Central memory CD8-positive, alpha-beta T cell (primary cell): ENCODE data around the gene BLOC1S2.

Source experiments
- ATAC-seq: fragments of 150-1000 bp; cut with Tn5 transposase; replicated peaks from 2 replicates; pipeline ENCODE4 v1.10.0; 2022; ENCODE audit warnings: mild to moderate bottlenecking, moderate FRiP score, moderate number of reproducible peaks; ENCODE audit not compliant: poor library complexity, severe bottlenecking; ENCODE audit errors: extremely low read depth
- DNase-seq, 2 donors: peaks; one replicate each; pipeline ENCODE4 v3.0.0; 2021; ENCODE audit warnings: low spot score in 2 of 2
- H3K27ac Mint-ChIP-seq: one replicate; pipeline ENCODE4 v1.8.0; 2022; ENCODE audit warnings: low read depth, mild to moderate bottlenecking, moderate library complexity, mixed read lengths
- H3K27me3 Mint-ChIP-seq: one replicate; pipeline ENCODE4 v1.8.0; 2022; ENCODE audit warnings: mixed read lengths
- H3K36me3 Mint-ChIP-seq: one replicate; pipeline ENCODE4 v1.8.0; 2022; ENCODE audit warnings: mild to moderate bottlenecking, moderate library complexity, mixed read lengths; ENCODE audit not compliant: insufficient read depth
- H3K4me1 Mint-ChIP-seq: one replicate; pipeline ENCODE4 v1.8.0; 2022; ENCODE audit warnings: mixed read lengths
- H3K4me3 Mint-ChIP-seq: one replicate; pipeline ENCODE4 v1.8.0; 2022; ENCODE audit warnings: mild to moderate bottlenecking, moderate library complexity, mixed read lengths
- H3K9me3 Mint-ChIP-seq: one replicate; pipeline ENCODE4 v1.8.0; 2022; ENCODE audit warnings: mixed read lengths

BLOC1S2 gene

GRCh38 chr10:100286051-100287033 lies at the start of gene BLOC1S2:
Gene BLOC1S2, minus strand, starts transcription at chr10:100286680. Its CDS starts 21 bp downstream, at chr10:100286659.
- peak; percentile 82 for ATAC-seq
- Mint-ChIP-seq H3K9me3 (no peaks in the 10 kb centered on the region), H3K36me3 (peaks cover 20% of the 10 kb centered on the region), H3K27ac (peak within 1 kb of the TSS; percentile 92), H3K27me3 (no peaks in the 10 kb centered on the region), H3K4me1 (peaks cover 20% of the 10 kb centered on the region), H3K4me3 (peak within 1 kb of the TSS; percentile 95)
- peak; percentile 78 to 86 for DNase-seq

- peaks cover 29% of the 10 kb centered on the region for H3K27me3 Mint-ChIP-seq
- DNase-seq = no peak
- no peaks in the 10 kb centered on the region for H3K9me3 Mint-ChIP-seq
- no peaks in the 10 kb centered on the region for H3K4me1 Mint-ChIP-seq
- no peak overlapping the region for H3K4me3 Mint-ChIP-seq
- no peak overlapping the region for H3K27ac Mint-ChIP-seq
- ATAC-seq = no peak
- H3K36me3 Mint-ChIP-seq = peaks cover 2% of the 10 kb centered on the region
These were observed 48.3 kb upstream of the BLOC1S2 start for GRCh38 chr10:100334762-100335161.

DNA sequence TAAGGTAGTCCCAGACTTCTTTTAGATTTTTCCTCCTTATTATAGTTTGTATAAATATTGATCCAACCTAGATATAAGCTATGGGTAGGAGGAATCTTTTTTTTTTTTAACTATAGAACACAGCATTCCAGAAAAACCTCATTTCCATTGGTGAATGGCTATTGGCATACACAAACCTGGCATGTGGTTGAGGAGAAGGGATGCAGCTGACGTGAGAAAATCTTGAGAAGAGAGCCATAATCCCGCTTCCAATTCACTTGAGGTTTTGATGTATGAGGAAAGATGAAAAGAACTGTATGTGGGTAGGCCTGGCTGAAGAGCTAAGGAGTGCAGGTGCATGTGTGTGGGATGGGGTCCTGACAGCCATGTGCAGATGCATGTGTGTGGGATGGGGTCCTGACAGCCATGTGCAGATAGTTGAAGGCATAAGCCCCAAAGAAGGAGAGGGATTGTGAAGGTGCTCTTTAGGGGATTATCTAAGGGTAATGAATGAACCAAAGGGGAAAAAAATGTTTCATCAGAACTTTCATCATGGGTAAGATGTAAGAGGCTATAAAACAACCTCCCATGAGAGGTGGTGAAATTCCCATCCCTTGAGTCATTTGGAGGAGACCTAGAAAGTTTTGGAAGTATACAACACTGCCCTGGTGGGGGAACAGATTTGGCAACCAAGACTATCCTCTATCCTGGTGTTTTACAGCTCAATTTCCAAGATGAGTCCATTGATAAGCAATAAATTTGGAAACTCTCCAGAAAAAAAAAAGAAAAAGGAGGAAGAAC lies 47.4 kb upstream of the BLOC1S2 start:
- no peak overlapping the region for H3K27ac Mint-ChIP-seq
- H3K36me3 Mint-ChIP-seq = peaks cover 2% of the 10 kb centered on the region
- no peak for ATAC-seq
- no peaks in the 10 kb centered on the region for H3K4me1 Mint-ChIP-seq
- DNase-seq = no peak
- peaks cover 38% of the 10 kb centered on the region for H3K27me3 Mint-ChIP-seq
- no peak overlapping the region for H3K4me3 Mint-ChIP-seq
- H3K9me3 Mint-ChIP-seq = no peaks in the 10 kb centered on the region

- Mint-ChIP-seq H3K4me3 (no peak overlapping the region), H3K27ac (no peak overlapping the region), H3K4me1 (no peaks in the 10 kb centered on the region), H3K27me3 (peaks cover 39% of the 10 kb centered on the region), H3K9me3 (no peaks in the 10 kb centered on the region), H3K36me3 (peaks cover 2% of the 10 kb centered on the region)
- ATAC-seq (no peak), DNase-seq (no peak)
These were observed 46.6 kb upstream of the BLOC1S2 start for GRCh38 chr10:100333106-100333505.

DNA sequence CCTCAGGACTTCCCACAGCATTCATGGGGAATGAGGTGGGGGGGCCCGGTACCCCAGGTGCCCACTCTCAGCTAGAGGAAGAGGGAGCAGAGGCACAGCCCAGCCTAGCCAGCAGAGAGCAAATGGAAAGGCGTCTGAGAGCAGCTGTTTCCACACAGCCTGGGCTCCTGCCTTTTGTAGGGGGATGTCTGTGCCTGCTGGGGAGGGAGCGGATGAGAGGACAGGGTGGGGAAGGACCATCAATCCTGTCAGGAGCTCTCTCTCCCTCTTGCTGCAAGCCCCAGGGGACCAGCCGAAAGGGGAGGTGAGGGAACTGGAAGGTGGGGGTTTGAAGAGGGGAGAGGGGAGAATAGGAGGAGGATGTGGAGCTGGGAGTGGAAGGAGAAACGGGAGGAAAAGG lies 43.6 kb upstream of the BLOC1S2 start, which contains the start of gene PKD2L1:
Gene PKD2L1 (minus strand): TSS at position 150 of the 400 bp plus-strand sequence. CDS start 125 bp downstream, at position 25.
- Mint-ChIP-seq H3K9me3 (no peaks in the 10 kb centered on the region), H3K4me3 (no peak within 1 kb of the TSS), H3K36me3 (peaks cover 2% of the 10 kb centered on the region), H3K27me3 (peaks cover 39% of the 10 kb centered on the region), H3K27ac (no peak within 1 kb of the TSS), H3K4me1 (no peaks in the 10 kb centered on the region)
- no peak for ATAC-seq
- no peak for DNase-seq

DNA sequence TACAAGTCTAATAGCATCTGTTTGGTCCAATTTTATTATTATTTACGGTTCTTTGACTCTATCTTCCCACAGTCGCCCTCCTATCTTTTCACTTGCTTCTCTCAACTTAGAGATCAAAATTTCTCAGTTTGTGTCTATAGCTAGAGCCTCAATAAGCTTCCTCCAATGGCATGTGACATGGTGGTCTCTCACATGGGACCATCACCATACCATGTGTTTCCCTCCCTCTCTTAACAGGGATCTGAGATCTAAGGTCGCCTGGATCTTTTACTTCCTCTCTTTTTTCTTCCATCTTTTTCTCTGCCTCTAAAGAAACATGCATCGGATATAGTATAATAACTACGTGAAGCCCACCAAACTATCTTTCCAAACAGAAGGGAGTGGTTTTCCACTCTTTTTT lies 41.7 kb upstream of the BLOC1S2 start:
- no peak for DNase-seq
- Mint-ChIP-seq H3K27me3 (peaks cover 30% of the 10 kb centered on the region), H3K9me3 (no peaks in the 10 kb centered on the region), H3K27ac (no peak overlapping the region), H3K4me3 (no peak overlapping the region), H3K36me3 (peaks cover 2% of the 10 kb centered on the region), H3K4me1 (no peaks in the 10 kb centered on the region)
- no peak for ATAC-seq

GRCh38 chr10:100327718-100328009 lies 41.2 kb upstream of the BLOC1S2 start:
- H3K36me3 Mint-ChIP-seq = peaks cover 2% of the 10 kb centered on the region
- no peak overlapping the region for H3K4me3 Mint-ChIP-seq
- no peaks in the 10 kb centered on the region for H3K9me3 Mint-ChIP-seq
- DNase-seq (no peak), ATAC-seq (no peak)
- no peak overlapping the region for H3K27ac Mint-ChIP-seq
- peaks cover 30% of the 10 kb centered on the region for H3K27me3 Mint-ChIP-seq
- no peaks in the 10 kb centered on the region for H3K4me1 Mint-ChIP-seq

DNA sequence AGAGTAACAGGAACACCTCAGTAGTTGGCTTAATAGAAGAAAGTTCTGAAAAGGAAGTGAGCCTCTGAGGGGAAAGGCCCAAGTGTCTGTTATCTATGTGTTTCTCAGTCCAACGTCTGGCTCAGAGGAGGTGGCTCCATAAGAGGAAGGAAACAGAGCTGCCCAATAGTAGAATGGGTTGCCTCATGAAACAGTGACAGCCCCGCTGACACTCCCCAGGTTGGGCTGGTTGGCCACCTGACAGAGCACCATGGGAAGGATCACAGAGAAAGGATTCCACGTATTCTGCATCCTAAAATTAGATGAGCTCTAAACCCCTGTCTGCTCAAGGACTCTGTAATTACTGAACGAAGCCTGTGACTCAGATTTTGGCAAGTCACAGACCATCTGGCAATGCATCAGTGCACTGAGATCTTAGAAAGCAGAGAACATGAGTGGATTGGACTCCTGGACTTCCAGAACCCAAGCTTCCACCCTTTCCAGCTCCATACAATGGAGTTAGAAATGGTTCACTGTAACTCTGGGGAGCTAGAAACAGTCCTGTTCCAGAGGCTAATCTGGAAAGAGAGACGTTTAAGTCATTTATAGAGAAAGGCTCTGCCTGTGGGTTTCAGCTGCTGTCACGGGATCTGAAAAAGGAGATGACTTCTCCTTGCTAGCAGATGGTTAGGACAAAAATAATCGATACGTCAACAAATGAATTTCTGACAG lies 40.7 kb upstream of the BLOC1S2 start:
- ATAC-seq (peak; percentile 79), DNase-seq (no peak)
- no peak overlapping the region for H3K4me3 Mint-ChIP-seq
- H3K27me3 Mint-ChIP-seq = peaks cover 30% of the 10 kb centered on the region
- H3K9me3 Mint-ChIP-seq = no peaks in the 10 kb centered on the region
- no peak overlapping the region for H3K27ac Mint-ChIP-seq
- peaks cover 2% of the 10 kb centered on the region for H3K36me3 Mint-ChIP-seq
- no peaks in the 10 kb centered on the region for H3K4me1 Mint-ChIP-seq

GRCh38 chr10:100325158-100325557 lies 38.7 kb upstream of the BLOC1S2 start:
- no peak for DNase-seq
- Mint-ChIP-seq H3K9me3 (no peaks in the 10 kb centered on the region), H3K4me3 (no peak overlapping the region), H3K27me3 (peaks cover 31% of the 10 kb centered on the region), H3K4me1 (no peaks in the 10 kb centered on the region), H3K27ac (no peak overlapping the region), H3K36me3 (no peaks in the 10 kb centered on the region)
- ATAC-seq = no peak

GRCh38 chr10:100319707-100320402 lies 33.4 kb upstream of the BLOC1S2 start:
- ATAC-seq = no peak
- Mint-ChIP-seq H3K9me3 (no peaks in the 10 kb centered on the region), H3K27ac (no peak overlapping the region), H3K27me3 (peaks cover 62% of the 10 kb centered on the region), H3K4me3 (no peak overlapping the region), H3K36me3 (no peaks in the 10 kb centered on the region), H3K4me1 (no peaks in the 10 kb centered on the region)
- no peak for DNase-seq

DNA sequence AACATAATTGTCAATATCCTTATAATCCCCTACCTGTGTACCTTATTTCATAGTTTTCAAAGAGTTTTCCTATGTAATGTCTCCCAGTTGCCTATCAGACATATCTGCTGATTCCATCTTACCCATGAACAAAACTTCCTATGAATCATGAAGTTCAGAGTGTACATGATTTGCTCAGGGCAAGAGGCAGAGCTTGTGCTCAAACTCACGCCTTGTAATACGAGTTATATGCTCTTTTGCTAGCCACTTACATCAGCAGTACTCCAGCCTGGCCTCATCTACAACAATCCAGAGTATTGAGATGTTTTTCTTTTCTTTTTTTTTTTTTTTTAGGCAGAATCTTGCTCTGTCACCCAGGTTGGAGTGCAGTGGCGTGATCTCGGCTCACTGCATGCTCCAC lies 31.7 kb upstream of the BLOC1S2 start:
- DNase-seq (no peak), ATAC-seq (no peak)
- H3K36me3 Mint-ChIP-seq = no peaks in the 10 kb centered on the region
- H3K27me3 Mint-ChIP-seq = peaks cover 76% of the 10 kb centered on the region
- no peak overlapping the region for H3K27ac Mint-ChIP-seq
- H3K4me1 Mint-ChIP-seq = no peaks in the 10 kb centered on the region
- no peaks in the 10 kb centered on the region for H3K9me3 Mint-ChIP-seq
- no peak overlapping the region for H3K4me3 Mint-ChIP-seq

DNA sequence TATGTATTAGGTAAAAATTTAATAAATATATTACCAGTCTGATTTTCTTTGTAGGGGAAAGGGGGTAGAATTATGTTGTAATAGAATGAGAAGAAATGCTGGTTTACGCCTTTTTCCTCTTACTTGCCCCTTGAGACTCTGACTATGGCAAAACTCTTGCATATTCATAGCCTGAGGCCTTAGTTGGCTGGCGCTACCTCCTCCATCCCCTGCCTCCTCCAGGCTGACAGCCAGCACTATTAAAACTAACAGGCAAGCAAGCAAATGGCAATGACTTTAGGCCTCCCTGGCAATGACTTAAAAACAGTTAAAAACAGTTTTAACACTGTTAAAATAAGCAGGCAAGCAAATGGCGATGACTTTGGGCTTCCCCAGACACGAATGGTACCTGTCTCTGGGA lies 29.1 kb upstream of the BLOC1S2 start:
- Mint-ChIP-seq H3K27me3 (peaks cover 90% of the 10 kb centered on the region), H3K27ac (no peak overlapping the region)

More for the DNA sequence above, 29.1 kb upstream of the BLOC1S2 start:
- Mint-ChIP-seq H3K9me3 (no peaks in the 10 kb centered on the region), H3K36me3 (no peaks in the 10 kb centered on the region), H3K4me1 (no peaks in the 10 kb centered on the region), H3K4me3 (no peak overlapping the region)
- DNase-seq (no peak), ATAC-seq (no peak)
